GM12874 (cell line): ENCODE data around the gene IL34.

Source experiments
- TF ChIP-seq, protein P1 (sequence below): IDR thresholded peaks from 2 replicates; pipeline ENCODE4 v1.5.1; 2011; ENCODE audit warnings: low read depth, mild to moderate bottlenecking, control low read depth, low read length, moderate library complexity; ENCODE audit not compliant: insufficient read depth

IL34 gene

DNA sequence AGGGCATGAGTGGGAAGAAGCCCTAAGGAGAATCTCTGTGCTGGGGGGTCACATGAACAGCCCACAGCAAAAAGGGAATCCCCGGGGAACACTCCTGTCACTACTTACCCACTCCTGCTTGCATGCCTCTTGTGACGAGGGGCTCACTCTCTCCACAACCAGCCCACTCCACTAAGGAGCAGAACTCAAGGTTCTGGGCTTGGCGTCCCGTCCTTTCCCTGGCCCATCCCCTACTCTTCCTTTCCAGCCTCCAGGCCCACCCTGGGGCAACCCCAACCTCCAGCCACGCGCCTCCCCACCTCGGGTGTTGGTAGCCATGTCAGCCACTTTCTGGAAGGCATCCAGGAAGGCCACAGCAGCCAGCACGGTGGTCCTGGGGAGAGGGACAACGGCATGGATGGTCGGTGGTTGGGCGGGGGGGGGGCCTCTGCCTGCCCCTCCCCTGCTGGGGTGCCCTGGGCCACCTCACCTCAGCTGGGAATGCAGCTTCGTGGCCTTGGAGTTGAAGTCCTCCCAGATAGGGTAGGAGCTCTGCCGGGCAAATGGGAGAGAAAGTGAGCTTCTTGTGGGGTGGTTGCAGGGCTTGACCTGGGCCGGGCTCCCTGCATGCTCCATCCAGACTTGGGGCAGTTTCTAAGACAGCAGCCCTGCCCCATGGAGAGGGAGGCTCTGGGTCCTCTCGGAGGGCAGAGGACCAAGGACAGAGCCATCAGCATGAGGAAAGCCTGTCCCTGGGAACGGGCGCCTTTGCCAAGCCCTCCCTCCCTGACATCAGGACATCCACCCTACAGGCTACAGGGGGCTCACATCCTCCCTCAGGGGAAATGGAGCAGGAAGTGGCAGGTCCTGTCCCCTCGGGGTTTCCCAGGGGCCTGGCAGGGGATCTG lies 34.4 kb downstream of the IL34 start:
- TF ChIP-seq, protein P1, sequence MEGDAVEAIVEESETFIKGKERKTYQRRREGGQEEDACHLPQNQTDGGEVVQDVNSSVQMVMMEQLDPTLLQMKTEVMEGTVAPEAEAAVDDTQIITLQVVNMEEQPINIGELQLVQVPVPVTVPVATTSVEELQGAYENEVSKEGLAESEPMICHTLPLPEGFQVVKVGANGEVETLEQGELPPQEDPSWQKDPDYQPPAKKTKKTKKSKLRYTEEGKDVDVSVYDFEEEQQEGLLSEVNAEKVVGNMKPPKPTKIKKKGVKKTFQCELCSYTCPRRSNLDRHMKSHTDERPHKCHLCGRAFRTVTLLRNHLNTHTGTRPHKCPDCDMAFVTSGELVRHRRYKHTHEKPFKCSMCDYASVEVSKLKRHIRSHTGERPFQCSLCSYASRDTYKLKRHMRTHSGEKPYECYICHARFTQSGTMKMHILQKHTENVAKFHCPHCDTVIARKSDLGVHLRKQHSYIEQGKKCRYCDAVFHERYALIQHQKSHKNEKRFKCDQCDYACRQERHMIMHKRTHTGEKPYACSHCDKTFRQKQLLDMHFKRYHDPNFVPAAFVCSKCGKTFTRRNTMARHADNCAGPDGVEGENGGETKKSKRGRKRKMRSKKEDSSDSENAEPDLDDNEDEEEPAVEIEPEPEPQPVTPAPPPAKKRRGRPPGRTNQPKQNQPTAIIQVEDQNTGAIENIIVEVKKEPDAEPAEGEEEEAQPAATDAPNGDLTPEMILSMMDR, result no peak

DNA sequence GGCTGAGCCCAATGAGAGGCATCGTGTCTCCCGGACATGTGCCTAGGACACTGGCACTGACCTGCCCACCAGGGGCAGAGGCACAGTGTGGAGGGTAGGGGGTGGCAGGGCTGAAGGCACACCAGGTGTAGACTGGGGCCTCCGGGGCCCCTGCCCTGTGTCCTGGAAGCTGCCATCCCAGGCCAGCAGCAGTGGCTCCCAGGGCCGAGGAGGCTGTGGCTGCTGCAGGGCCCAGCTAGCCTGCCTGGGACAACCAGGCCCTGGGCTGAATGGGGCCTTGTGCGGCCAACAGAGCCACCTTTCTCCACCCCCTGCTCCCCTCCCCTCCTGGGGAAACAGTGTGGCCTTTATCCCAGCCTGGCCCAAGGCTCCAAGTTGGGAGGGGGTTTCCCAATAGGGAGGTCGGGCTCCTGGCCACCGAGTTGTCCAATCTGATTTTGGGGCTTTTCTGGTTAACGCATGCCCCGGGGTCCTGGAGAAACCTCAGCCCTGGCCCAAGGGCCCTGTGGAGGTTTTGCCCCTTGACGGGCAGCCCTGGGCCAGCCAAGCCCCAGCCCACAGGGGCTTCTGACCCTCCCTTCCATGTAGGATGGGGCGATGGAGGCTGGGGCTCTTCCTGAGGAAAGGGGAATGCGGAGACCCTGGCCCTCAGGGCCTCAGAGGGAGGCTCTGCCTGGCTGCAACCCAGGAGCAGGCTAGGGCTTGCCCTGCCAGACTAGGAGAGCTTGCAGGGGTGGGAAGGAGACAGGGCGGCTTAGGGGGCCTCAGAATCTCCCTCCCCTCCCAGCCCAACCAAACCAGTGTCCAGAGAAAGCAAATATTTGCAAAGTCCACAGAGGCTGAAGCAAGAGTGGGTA lies 35.3 kb downstream of the IL34 start:
- TF ChIP-seq, protein P1, result no peak

DNA sequence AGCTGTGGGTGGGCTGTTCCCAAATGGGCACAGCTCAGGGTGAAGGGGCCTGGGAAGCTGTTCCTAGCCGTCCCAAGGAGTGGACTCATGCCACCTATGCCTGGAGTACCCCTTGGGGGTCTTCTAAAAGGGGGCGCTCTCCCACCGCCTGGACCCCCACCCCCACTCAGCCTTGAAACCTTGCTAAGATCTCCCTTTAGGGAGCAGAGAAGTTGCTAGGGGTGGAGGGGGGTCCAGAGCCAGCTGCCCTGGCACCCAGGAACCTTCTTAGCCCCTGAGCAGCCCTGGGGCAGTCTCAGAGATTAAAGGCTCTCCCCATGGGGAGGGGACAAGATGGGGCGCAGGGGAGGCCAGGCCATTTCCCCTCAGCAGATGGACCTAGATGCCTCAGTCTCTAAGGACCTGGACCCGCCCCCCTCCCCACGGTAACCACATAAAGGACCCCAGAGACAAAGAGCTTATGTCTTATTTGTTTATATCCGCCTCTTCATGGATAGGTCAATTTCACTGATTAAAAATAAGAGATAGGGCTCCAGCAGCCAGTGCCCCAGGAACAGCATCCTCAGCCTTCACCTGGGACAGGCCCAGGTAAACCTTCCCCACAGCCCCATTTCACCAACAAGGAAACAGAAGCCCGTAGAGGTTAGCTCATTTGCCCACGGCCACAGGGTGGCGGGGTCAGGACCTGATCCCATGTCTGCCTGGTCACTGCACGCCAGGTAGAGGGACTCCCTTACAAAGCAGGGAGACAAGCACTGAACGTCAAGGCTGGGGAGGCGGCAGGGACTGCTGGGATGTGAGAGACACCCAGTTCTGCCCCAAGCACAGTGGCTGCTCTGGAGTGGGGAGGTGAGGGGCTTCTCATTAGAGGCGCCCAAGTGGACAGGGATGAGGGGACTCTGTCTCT lies 36.1 kb downstream of the IL34 start:
- TF ChIP-seq, protein P1, result no peak

DNA sequence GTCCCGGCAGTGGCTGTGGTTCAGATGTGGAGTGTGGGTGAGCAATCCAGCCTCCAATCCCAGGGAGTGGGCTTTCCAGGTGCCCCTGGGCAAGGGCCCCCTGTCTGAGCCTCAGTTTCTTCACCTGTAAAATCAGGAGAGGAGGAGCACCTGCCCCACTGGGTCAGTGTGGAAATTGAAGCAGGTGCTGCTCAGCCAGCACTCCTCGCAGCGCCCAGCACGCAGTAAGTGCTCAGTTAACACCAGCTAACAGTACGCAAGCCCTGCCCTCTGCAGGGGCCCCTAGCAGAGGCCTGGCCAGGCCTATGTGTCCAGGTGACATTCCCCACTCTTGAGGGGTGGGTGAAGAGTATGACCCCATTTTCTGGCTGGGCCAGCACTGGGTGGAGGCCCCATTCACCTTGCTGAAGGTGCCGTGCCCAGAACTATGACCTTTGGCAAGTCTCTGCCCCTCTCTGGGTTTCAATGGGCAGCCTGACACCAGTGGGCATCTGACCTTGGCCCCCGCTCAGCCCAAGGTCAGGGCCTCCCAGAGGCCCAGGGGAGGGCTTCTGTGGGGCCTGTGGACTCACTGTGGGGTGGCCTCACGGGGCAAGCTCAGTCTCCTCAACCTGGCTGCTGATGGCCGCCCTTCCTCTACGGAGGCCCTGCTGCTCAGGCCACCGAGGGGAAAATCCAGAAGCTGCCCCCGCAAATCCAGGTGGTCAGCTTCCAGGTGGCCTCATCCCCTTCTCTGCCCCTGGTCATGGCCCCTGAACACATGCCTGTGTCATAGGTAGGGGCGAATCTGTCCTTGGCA lies 37.0 kb downstream of the IL34 start:
- TF ChIP-seq, protein P1, result no peak

DNA sequence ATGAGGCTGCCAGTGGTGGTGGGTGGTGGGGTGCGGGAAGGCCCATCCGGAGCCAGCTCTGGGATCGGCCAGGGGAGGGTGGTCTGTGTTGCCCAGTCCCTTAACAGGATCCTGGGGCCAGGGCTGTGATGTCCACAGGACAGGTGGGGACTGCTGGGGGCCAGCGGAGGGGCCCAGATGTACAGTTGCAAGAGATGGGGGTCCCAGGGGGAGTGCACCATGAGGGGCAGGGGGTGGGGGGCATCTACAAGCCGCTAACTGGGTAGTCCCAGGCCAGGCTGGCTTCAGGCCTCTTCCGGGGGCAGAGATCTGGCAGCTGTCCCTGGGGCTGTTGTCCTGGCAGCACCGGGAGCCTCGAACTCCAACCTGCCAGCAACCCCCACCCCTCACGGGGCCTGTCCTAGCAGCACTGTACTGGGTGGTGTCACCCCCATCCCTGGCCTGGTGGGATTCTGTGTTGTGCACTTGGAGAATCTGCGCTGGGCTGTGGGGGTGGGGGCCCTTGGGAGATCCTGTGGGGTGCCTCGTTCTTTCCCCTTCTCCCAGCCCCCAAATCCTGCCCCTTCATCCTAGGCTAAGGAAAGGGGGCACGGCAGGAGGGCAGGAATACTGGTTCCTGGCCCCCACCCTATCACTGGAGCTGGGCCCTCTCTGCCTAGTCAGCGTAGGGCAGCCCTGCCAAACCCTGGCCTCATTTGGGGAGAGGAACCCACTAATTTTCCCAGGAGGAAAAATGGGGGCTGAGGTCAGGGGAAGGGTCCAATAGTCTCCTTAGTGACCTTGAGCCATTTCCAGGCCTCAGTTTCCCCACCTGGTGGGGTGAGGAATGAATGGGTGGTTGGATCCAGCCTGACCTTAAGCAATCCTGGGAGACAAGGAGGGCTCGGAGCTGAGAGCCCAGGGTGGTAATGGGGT lies 38.0 kb downstream of the IL34 start:
- TF ChIP-seq, protein P1, result no peak
